WTC11 (cell line): Measurements from ENCODE around the gene CEACAM18. TPM values are rescaled to one million over a fixed set of nuclear protein-coding genes. Genes with fewer than 3 reads are reported as not detected.

Experiments used
- ATAC-seq: fragments of 200-7000 bp; cut with Tn5 transposase; 2 replicates; pipeline ENCODE4 v1.10.0; 2021; ENCODE audit warnings: mild to moderate bottlenecking, moderate library complexity
- CTCF ChIA-PET: fragments of 300-600 bp; sonication (Branson Sonifier 250); formaldehyde crosslinking; loops from one replicate; lab custom pipeline; 2021; ENCODE audit warnings: antibody characterized with exemption; lab: Charles Lee
- POLR2A ChIA-PET: fragments of 350-600 bp; sonication (Branson Sonifier 250); formaldehyde crosslinking; loops from one replicate; lab custom pipeline; 2021; ENCODE audit warnings: antibody characterized with exemption; lab: Charles Lee
- DNase-seq: peaks from one replicate; pipeline ENCODE4 v3.0.0; 2021; ENCODE audit warnings: low spot score
- H3K27ac Mint-ChIP-seq: 2 replicates; pipeline ENCODE4 v1.8.0; 2021; ENCODE audit warnings: mixed read lengths
- H3K27me3 Mint-ChIP-seq: 2 replicates; pipeline ENCODE4 v1.8.0; 2021; ENCODE audit warnings: low read depth, mild to moderate bottlenecking, moderate library complexity, mixed read lengths
- H3K36me3 Mint-ChIP-seq: 2 replicates; pipeline ENCODE4 v1.8.0; 2021; ENCODE audit warnings: mixed read lengths
- H3K4me1 Mint-ChIP-seq: 2 replicates; pipeline ENCODE4 v1.8.0; 2022; ENCODE audit warnings: mixed read lengths
- H3K4me3 Mint-ChIP-seq: 2 replicates; pipeline ENCODE4 v1.8.0; 2021; ENCODE audit warnings: mild to moderate bottlenecking, moderate library complexity, mixed read lengths
- H3K9me3 Mint-ChIP-seq: 2 replicates; pipeline ENCODE4 v1.8.0; 2021; ENCODE audit warnings: mixed read lengths
- ATF1 ChIP-seq: sonication (generic); formaldehyde crosslinking; IDR thresholded peaks from 2 replicates; pipeline ENCODE4 v1.8.1; 2023; ENCODE audit warnings: mild to moderate bottlenecking, moderate library complexity, missing genetic modification reagents
- CREM ChIP-seq: sonication (generic); formaldehyde crosslinking; IDR thresholded peaks from 2 replicates; pipeline ENCODE4 v1.8.1; 2022; ENCODE audit warnings: mild to moderate bottlenecking, missing genetic modification reagents, moderate library complexity
- GABPB1 ChIP-seq: sonication (generic); formaldehyde crosslinking; IDR thresholded peaks from 2 replicates; pipeline ENCODE4 v1.8.1; 2023; ENCODE audit warnings: mild to moderate bottlenecking, missing genetic modification reagents
- JUN ChIP-seq: sonication (generic); formaldehyde crosslinking; IDR thresholded peaks from 2 replicates; pipeline ENCODE4 v1.8.0; 2023; ENCODE audit warnings: mild to moderate bottlenecking, missing genetic modification reagents
- NR2C2 ChIP-seq: sonication (generic); formaldehyde crosslinking; IDR thresholded peaks from 2 replicates; pipeline ENCODE4 v1.8.0; 2022; ENCODE audit warnings: mild to moderate bottlenecking, missing genetic modification reagents
- SOX15 ChIP-seq: fragments of 250-450 bp; sonication (Bioruptor Pico); IDR thresholded peaks from 2 replicates; pipeline ENCODE4 v1.9.0; 2021; ENCODE audit warnings: mild to moderate bottlenecking
- SP1 ChIP-seq: sonication (generic); formaldehyde crosslinking; conservative IDR thresholded peaks from 2 replicates; pipeline ENCODE4 v1.8.1; 2022; ENCODE audit warnings: missing genetic modification reagents
- TCF7 ChIP-seq: sonication (generic); formaldehyde crosslinking; IDR thresholded peaks from 2 replicates; pipeline ENCODE4 v1.8.0; 2022; ENCODE audit warnings: mild to moderate bottlenecking, low read depth, missing genetic modification reagents, moderate library complexity
- ZNF219 ChIP-seq: sonication (generic); formaldehyde crosslinking; IDR thresholded peaks from 2 replicates; pipeline ENCODE4 v1.8.0; 2023; ENCODE audit warnings: missing genetic modification reagents, mild to moderate bottlenecking, borderline replicate concordance
- total RNA-seq: library from RNA; stranded (reverse); gene quantifications from 3 replicates; pipeline ENCODE4 v1.2.3, GENCODE V29; 2021
- TF ChIP-seq, protein P1 (sequence below): sonication (generic); formaldehyde crosslinking; IDR thresholded peaks from 2 replicates; pipeline ENCODE4 v1.8.0; 2022; ENCODE audit warnings: mild to moderate bottlenecking, missing genetic modification reagents
- TF ChIP-seq, protein P2 (sequence below): sonication (generic); formaldehyde crosslinking; IDR thresholded peaks from 2 replicates; pipeline ENCODE4 v1.8.1; 2023; ENCODE audit warnings: mild to moderate bottlenecking, moderate library complexity, missing genetic modification reagents
- TF ChIP-seq, protein P3 (sequence below): sonication (generic); formaldehyde crosslinking; IDR thresholded peaks from 2 replicates; pipeline ENCODE4 v1.8.0; 2022; ENCODE audit warnings: missing genetic modification reagents
- TF ChIP-seq, protein P4 (sequence below): fragments of 250-450 bp; sonication (Bioruptor Pico); IDR thresholded peaks from 2 replicates; pipeline ENCODE4 v1.9.0; 2021; ENCODE audit warnings: mild to moderate bottlenecking
- TF ChIP-seq, protein P5 (sequence below): fragments of 250-450 bp; sonication (Bioruptor Pico); IDR thresholded peaks from 2 replicates; pipeline ENCODE4 v2.1.2; 2022; ENCODE audit warnings: mild to moderate bottlenecking, moderate library complexity
- TF ChIP-seq, protein P6 (sequence below): sonication (generic); formaldehyde crosslinking; IDR thresholded peaks from 2 replicates; pipeline ENCODE4 v1.8.1; 2022; ENCODE audit warnings: mild to moderate bottlenecking, moderate library complexity, missing genetic modification reagents
- TF ChIP-seq, protein P7 (sequence below): sonication (generic); formaldehyde crosslinking; conservative IDR thresholded peaks from 2 replicates; pipeline ENCODE4 v1.8.1; 2022; ENCODE audit warnings: mild to moderate bottlenecking, missing genetic modification reagents

The CEACAM18 gene
- total RNA-seq, 1 experiment from 2014 or later: not detected

DNA sequence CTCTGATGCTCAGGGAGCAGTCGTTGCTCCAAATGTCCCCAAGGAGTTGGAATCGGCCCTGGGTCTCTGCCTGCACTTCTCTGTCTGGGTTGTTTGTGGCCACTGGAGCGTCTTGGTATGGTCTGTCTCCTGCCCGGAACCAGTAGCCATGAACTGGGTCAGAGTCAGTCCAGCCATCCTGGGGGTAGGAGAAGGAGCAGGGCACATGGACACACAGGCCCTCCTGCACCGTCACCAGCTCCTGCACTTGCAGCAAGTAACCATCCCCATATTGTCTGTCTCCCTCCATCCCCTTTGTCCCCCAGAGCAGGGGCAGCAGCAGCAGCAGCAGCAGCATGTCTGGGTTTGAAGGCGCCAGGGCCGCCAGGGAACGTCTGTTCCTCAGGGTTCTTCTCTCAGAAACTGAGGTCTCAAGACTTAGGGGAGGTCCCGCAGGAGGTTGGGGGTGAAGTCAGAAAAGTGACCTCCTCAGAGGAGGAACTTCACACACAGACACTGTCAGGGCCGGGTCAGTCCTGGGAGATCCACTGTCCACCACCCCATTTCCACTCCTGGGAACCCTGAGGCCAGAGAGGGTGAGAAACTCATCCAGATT is 20.2 kb upstream of the CEACAM18 start, which contains the start of gene SIGLEC8:
SIGLEC8 (minus strand) TSS at position 404 of the 595 bp plus-strand sequence; CDS start at position 337, 67 bp downstream.
- H3K27me3 Mint-ChIP-seq: peaks cover 25% of the 10 kb centered on the region
- no peak for ATAC-seq
- H3K9me3 Mint-ChIP-seq: peaks cover 4% of the 10 kb centered on the region; the same call in 1 of the 2 replicates
- ChIA-PET POLR2A (no interaction called here), CTCF (interaction anchor here (0.5 to 1.6 kb wide), 3 partner anchors 22 to 203 kb away, joined by 3 to 4 read pairs (median 3); no protein-coding TSS in a partner anchor)
- no peak within 1 kb of the TSS for H3K4me3 Mint-ChIP-seq
- H3K36me3 Mint-ChIP-seq: no peaks in the 10 kb centered on the region
- TF ChIP-seq, protein P1, sequence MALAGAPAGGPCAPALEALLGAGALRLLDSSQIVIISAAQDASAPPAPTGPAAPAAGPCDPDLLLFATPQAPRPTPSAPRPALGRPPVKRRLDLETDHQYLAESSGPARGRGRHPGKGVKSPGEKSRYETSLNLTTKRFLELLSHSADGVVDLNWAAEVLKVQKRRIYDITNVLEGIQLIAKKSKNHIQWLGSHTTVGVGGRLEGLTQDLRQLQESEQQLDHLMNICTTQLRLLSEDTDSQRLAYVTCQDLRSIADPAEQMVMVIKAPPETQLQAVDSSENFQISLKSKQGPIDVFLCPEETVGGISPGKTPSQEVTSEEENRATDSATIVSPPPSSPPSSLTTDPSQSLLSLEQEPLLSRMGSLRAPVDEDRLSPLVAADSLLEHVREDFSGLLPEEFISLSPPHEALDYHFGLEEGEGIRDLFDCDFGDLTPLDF (CRISPR knock-in tag): no peak
- TF ChIP-seq, protein P2, sequence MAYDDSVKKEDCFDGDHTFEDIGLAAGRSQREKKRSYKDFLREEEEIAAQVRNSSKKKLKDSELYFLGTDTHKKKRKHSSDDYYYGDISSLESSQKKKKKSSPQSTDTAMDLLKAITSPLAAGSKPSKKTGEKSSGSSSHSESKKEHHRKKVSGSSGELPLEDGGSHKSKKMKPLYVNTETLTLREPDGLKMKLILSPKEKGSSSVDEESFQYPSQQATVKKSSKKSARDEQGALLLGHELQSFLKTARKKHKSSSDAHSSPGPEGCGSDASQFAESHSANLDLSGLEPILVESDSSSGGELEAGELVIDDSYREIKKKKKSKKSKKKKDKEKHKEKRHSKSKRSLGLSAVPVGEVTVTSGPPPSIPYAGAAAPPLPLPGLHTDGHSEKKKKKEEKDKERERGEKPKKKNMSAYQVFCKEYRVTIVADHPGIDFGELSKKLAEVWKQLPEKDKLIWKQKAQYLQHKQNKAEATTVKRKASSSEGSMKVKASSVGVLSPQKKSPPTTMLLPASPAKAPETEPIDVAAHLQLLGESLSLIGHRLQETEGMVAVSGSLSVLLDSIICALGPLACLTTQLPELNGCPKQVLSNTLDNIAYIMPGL: no peak
- no peak within 1 kb of the TSS for H3K27ac Mint-ChIP-seq
- H3K4me1 Mint-ChIP-seq: 0 out of 2 replicates have a peak, but pooled peaks cover 2% of the 10 kb centered on the region
- DNase-seq: no peak

DNA sequence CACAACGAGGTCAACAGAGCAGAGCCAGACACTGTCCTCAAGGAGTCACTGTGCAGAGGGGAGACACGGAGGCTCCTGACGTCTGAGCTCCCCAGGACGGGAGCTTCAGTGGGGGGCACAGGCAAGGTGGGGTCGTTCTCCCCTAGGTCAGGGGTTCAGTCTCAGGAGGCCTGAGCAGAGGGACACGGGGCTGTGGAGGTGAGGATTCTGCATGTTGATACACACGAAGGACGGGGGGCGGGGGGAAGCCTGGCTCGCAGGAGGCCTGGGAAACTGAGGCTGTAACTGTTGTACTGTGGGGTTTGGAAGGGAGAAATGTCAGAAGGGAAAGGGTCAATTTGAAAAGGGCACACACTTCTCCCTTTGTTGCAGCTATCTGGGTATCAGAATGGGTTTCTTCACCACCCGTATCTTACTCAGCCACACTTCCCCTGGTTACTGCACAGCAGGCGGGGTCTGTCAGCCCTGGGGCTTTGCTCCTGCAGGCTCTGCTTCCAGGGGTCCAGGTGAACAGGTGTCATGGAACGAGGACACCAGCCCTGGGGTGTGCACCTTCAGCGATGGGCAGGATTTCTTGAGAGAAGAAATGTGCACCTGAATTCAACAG is 19.3 kb upstream of the CEACAM18 start:
- H3K9me3 Mint-ChIP-seq: peaks cover 4% of the 10 kb centered on the region; the same call in 1 of the 2 replicates
- 0 out of 2 replicates have a peak, but pooled peaks cover 2% of the 10 kb centered on the region for H3K4me1 Mint-ChIP-seq
- DNase-seq: no peak
- H3K36me3 Mint-ChIP-seq: no peaks in the 10 kb centered on the region
- H3K27me3 Mint-ChIP-seq: peaks cover 28% of the 10 kb centered on the region
- TF ChIP-seq SOX15 (no peak), SP1 (CRISPR knock-in tag) (no peak)
- TF ChIP-seq, protein P3, sequence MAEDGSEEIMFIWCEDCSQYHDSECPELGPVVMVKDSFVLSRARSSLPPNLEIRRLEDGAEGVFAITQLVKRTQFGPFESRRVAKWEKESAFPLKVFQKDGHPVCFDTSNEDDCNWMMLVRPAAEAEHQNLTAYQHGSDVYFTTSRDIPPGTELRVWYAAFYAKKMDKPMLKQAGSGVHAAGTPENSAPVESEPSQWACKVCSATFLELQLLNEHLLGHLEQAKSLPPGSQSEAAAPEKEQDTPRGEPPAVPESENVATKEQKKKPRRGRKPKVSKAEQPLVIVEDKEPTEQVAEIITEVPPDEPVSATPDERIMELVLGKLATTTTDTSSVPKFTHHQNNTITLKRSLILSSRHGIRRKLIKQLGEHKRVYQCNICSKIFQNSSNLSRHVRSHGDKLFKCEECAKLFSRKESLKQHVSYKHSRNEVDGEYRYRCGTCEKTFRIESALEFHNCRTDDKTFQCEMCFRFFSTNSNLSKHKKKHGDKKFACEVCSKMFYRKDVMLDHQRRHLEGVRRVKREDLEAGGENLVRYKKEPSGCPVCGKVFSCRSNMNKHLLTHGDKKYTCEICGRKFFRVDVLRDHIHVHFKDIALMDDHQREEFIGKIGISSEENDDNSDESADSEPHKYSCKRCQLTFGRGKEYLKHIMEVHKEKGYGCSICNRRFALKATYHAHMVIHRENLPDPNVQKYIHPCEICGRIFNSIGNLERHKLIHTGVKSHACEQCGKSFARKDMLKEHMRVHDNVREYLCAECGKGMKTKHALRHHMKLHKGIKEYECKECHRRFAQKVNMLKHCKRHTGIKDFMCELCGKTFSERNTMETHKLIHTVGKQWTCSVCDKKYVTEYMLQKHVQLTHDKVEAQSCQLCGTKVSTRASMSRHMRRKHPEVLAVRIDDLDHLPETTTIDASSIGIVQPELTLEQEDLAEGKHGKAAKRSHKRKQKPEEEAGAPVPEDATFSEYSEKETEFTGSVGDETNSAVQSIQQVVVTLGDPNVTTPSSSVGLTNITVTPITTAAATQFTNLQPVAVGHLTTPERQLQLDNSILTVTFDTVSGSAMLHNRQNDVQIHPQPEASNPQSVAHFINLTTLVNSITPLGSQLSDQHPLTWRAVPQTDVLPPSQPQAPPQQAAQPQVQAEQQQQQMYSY (CRISPR knock-in tag): no peak
- TF ChIP-seq, protein P4, sequence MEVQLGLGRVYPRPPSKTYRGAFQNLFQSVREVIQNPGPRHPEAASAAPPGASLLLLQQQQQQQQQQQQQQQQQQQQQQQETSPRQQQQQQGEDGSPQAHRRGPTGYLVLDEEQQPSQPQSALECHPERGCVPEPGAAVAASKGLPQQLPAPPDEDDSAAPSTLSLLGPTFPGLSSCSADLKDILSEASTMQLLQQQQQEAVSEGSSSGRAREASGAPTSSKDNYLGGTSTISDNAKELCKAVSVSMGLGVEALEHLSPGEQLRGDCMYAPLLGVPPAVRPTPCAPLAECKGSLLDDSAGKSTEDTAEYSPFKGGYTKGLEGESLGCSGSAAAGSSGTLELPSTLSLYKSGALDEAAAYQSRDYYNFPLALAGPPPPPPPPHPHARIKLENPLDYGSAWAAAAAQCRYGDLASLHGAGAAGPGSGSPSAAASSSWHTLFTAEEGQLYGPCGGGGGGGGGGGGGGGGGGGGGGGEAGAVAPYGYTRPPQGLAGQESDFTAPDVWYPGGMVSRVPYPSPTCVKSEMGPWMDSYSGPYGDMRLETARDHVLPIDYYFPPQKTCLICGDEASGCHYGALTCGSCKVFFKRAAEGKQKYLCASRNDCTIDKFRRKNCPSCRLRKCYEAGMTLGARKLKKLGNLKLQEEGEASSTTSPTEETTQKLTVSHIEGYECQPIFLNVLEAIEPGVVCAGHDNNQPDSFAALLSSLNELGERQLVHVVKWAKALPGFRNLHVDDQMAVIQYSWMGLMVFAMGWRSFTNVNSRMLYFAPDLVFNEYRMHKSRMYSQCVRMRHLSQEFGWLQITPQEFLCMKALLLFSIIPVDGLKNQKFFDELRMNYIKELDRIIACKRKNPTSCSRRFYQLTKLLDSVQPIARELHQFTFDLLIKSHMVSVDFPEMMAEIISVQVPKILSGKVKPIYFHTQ (CRISPR knock-in tag): no peak
- TF ChIP-seq, all 79 proteins: peak for 0
- no peak overlapping the region for H3K4me3 Mint-ChIP-seq
- ATAC-seq: no peak
- ChIA-PET POLR2A (no interaction called here), CTCF (interaction anchor here (1.0 kb wide), 1 partner anchor 21 kb away, joined by 3 read pairs; no protein-coding TSS in a partner anchor)
- H3K27ac Mint-ChIP-seq: no peak overlapping the region

DNA sequence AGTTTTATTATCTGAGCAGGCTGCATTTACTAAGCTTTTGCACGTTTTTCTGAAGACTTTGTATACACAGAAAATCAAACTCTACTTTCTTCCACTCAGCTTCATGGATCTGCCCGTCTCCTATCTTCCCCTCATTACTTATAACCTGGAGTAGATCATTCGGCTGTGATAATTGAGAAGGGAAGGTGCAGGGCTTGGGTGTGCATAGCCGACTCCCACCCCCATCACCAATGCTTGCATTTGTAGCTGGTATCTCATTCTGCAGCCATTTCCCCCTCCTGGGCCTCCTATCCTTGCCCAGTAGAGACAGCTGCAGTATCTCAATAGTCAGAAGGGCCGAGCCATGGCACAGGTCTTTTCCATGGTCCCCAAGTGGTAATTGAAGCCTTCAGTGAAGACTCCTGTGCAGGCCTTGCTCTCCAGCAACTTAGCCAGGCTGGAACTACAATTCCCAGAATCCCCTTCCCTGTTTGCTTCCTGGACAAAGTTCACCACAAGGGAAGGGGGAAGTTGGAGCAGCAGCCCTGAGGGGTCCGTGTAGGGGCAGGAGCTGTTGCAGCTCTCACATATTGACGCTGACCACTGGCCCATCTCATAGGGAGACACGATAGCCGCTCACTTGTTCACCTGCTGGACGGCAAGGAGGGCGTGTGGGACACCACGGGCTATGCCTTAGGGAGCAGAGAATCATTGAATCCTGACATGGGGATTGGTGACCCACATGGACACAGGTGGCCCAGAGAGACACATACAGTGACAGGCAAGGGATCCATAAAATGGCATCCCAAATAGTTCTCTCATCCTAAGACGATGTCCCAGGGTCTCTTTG is 18.0 kb upstream of the CEACAM18 start:
- no peak overlapping the region for H3K27ac Mint-ChIP-seq
- H3K4me3 Mint-ChIP-seq: peak overlapping the region; percentile 62
- TF ChIP-seq GABPB1 (CRISPR knock-in tag): peak; percentile 80
- peak; percentile 100 for TF ChIP-seq NR2C2
- TF ChIP-seq ATF1 (CRISPR knock-in tag): no peak
- TF ChIP-seq, protein P5, sequence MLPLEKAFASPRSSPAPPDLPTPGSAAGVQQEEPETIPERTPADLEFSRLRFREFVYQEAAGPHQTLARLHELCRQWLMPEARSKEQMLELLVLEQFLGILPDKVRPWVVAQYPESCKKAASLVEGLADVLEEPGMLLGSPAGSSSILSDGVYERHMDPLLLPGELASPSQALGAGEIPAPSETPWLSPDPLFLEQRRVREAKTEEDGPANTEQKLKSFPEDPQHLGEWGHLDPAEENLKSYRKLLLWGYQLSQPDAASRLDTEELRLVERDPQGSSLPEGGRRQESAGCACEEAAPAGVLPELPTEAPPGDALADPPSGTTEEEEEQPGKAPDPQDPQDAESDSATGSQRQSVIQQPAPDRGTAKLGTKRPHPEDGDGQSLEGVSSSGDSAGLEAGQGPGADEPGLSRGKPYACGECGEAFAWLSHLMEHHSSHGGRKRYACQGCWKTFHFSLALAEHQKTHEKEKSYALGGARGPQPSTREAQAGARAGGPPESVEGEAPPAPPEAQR (CRISPR knock-in tag): no peak
- TF ChIP-seq, protein P6, sequence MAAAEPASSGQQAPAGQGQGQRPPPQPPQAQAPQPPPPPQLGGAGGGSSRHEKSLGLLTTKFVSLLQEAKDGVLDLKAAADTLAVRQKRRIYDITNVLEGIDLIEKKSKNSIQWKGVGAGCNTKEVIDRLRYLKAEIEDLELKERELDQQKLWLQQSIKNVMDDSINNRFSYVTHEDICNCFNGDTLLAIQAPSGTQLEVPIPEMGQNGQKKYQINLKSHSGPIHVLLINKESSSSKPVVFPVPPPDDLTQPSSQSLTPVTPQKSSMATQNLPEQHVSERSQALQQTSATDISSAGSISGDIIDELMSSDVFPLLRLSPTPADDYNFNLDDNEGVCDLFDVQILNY (CRISPR knock-in tag): no peak
- no peak for TF ChIP-seq CREM (CRISPR knock-in tag)
- no peak for TF ChIP-seq ZNF219 (CRISPR knock-in tag)
- TF ChIP-seq JUN (CRISPR knock-in tag): no peak
- TF ChIP-seq, protein P7, sequence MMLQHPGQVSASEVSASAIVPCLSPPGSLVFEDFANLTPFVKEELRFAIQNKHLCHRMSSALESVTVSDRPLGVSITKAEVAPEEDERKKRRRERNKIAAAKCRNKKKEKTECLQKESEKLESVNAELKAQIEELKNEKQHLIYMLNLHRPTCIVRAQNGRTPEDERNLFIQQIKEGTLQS (CRISPR knock-in tag): no peak
- TF ChIP-seq TCF7: no peak

More for the DNA sequence above, 18.0 kb upstream of the CEACAM18 start:
- Mint-ChIP-seq H3K27me3 (peaks cover 36% of the 10 kb centered on the region), H3K4me1 (0 out of 2 replicates have a peak, but pooled peaks cover 2% of the 10 kb centered on the region), H3K9me3 (peaks cover 4% of the 10 kb centered on the region; the same call in 1 of the 2 replicates), H3K36me3 (no peaks in the 10 kb centered on the region)
- ChIA-PET CTCF (interaction anchor here (0.7 to 1.4 kb wide), 5 partner anchors 21 to 201 kb away, joined by 3 to 8 read pairs (median 6); no protein-coding TSS in a partner anchor), POLR2A (no interaction called here)
- DNase-seq (peak; percentile 44), ATAC-seq (peak; percentile 70)
